Measurements from ENCODE around the gene OR5K4. TPM values are rescaled to one million over a fixed set of nuclear protein-coding genes. Genes with fewer than 3 reads are reported as not detected.
A peak's percentile ranks its signal among the peaks of the same experiment; 100 is the strongest.

Gene OR5K4
- total RNA-seq, 1 donor from 2014 or later, result not detected

GRCh38 chr3:98371186-98371585 lies 17.5 kb downstream of the OR5K4 start:
- TF ChIP-seq, protein P1, sequence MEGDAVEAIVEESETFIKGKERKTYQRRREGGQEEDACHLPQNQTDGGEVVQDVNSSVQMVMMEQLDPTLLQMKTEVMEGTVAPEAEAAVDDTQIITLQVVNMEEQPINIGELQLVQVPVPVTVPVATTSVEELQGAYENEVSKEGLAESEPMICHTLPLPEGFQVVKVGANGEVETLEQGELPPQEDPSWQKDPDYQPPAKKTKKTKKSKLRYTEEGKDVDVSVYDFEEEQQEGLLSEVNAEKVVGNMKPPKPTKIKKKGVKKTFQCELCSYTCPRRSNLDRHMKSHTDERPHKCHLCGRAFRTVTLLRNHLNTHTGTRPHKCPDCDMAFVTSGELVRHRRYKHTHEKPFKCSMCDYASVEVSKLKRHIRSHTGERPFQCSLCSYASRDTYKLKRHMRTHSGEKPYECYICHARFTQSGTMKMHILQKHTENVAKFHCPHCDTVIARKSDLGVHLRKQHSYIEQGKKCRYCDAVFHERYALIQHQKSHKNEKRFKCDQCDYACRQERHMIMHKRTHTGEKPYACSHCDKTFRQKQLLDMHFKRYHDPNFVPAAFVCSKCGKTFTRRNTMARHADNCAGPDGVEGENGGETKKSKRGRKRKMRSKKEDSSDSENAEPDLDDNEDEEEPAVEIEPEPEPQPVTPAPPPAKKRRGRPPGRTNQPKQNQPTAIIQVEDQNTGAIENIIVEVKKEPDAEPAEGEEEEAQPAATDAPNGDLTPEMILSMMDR (IDR thresholded peaks at IDR 0.05; ENCODE audit: partially characterized antibody, unreplicated experiment), result no peak
- no peaks in the 10 kb centered on the region for H3K9me3 Mint-ChIP-seq (ENCODE audit: unreplicated experiment)
- no peaks in the 10 kb centered on the region for H3K27me3 Mint-ChIP-seq (ENCODE audit: unreplicated experiment)
- no peaks in the 10 kb centered on the region for H3K36me3 Mint-ChIP-seq (ENCODE audit: unreplicated experiment)
- DNase-seq, result no peak
- no peaks in the 10 kb centered on the region for H3K4me1 Mint-ChIP-seq (ENCODE audit: low read depth, unreplicated experiment)
- H3K4me3 Mint-ChIP-seq (ENCODE audit: unreplicated experiment), result no peak overlapping the region
- H3K27ac Mint-ChIP-seq (ENCODE audit: unreplicated experiment), result no peak overlapping the region

GRCh38 chr3:98371853-98372252 lies 18.2 kb downstream of the OR5K4 start:
- Mint-ChIP-seq H3K9me3 (ENCODE audit: unreplicated experiment) (no peaks in the 10 kb centered on the region), H3K4me1 (ENCODE audit: low read depth, unreplicated experiment) (no peaks in the 10 kb centered on the region), H3K27ac (ENCODE audit: unreplicated experiment) (no peak overlapping the region), H3K36me3 (ENCODE audit: unreplicated experiment) (no peaks in the 10 kb centered on the region), H3K27me3 (ENCODE audit: unreplicated experiment) (no peaks in the 10 kb centered on the region), H3K4me3 (ENCODE audit: unreplicated experiment) (no peak overlapping the region)
- DNase-seq, result no peak
- TF ChIP-seq, protein P1 (IDR thresholded peaks at IDR 0.05; ENCODE audit: partially characterized antibody, unreplicated experiment), result no peak

DNA sequence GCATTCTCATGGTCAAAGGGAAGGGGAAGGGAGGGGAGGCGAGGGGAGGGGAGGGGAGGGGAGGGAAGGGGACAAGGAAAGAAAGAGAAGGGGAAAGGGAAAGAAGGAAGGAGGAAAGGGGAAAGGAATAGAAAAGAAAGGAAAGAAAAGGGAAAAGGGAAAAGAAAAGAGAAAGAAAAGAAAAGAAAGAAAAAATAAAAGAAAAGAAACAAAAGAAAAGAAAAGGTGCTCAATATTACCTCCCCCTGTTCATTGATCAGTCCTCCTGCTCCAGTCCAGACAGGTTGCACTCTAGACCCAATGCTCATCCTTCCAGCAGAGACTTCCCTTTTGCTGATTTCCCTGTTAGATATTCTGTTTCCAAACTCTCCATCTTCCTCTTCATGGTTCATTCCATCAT lies 18.8 kb downstream of the OR5K4 start:
- Mint-ChIP-seq H3K4me1 (ENCODE audit: low read depth, unreplicated experiment) (no peaks in the 10 kb centered on the region), H3K36me3 (ENCODE audit: unreplicated experiment) (no peaks in the 10 kb centered on the region), H3K4me3 (ENCODE audit: unreplicated experiment) (no peak overlapping the region), H3K27me3 (ENCODE audit: unreplicated experiment) (no peaks in the 10 kb centered on the region), H3K27ac (ENCODE audit: unreplicated experiment) (no peak overlapping the region), H3K9me3 (ENCODE audit: unreplicated experiment) (no peaks in the 10 kb centered on the region)
- DNase-seq, result no peak
- TF ChIP-seq, protein P1 (IDR thresholded peaks at IDR 0.05; ENCODE audit: partially characterized antibody, unreplicated experiment), result no peak

GRCh38 chr3:98376631-98377030 lies 23.0 kb downstream of the OR5K4 start:
- H3K27me3 Mint-ChIP-seq (ENCODE audit: unreplicated experiment), result no peaks in the 10 kb centered on the region

GRCh38 chr3:98388147-98388546 lies 34.5 kb downstream of the OR5K4 start:
- Mint-ChIP-seq H3K27ac (ENCODE audit: unreplicated experiment) (no peak overlapping the region), H3K4me1 (ENCODE audit: low read depth, unreplicated experiment) (peaks cover 2% of the 10 kb centered on the region), H3K27me3 (ENCODE audit: unreplicated experiment) (no peaks in the 10 kb centered on the region), H3K9me3 (ENCODE audit: unreplicated experiment) (no peaks in the 10 kb centered on the region), H3K36me3 (ENCODE audit: unreplicated experiment) (no peaks in the 10 kb centered on the region), H3K4me3 (ENCODE audit: unreplicated experiment) (peak overlapping the region; percentile 36)
- TF ChIP-seq, protein P1 (IDR thresholded peaks at IDR 0.05; ENCODE audit: partially characterized antibody, unreplicated experiment), result no peak
- no peak for DNase-seq

More at GRCh38 chr3:98376631-98377030, 23.0 kb downstream of the OR5K4 start:
- H3K27ac Mint-ChIP-seq (ENCODE audit: unreplicated experiment), result no peak overlapping the region
- H3K4me3 Mint-ChIP-seq (ENCODE audit: unreplicated experiment), result no peak overlapping the region
- no peaks in the 10 kb centered on the region for H3K4me1 Mint-ChIP-seq (ENCODE audit: low read depth, unreplicated experiment)
- no peaks in the 10 kb centered on the region for H3K36me3 Mint-ChIP-seq (ENCODE audit: unreplicated experiment)
- TF ChIP-seq, protein P1 (IDR thresholded peaks at IDR 0.05; ENCODE audit: partially characterized antibody, unreplicated experiment), result no peak
- DNase-seq, result no peak
- H3K9me3 Mint-ChIP-seq (ENCODE audit: unreplicated experiment), result no peaks in the 10 kb centered on the region
